Psoas muscle (tissue), 8 donors: ENCODE results near the gene RPS6KA2. TPM values are rescaled to one million over a fixed set of nuclear protein-coding genes. Genes with fewer than 3 reads are reported as not detected.

Source experiments
- ATAC-seq, 4 donors: fragments of 200-7000 bp; cut with Tn5 transposase; one replicate each; pipeline ENCODE4 v1.9.1; 2020; ENCODE audit warnings: moderate library complexity in 3 of 4, mild to moderate bottlenecking in 2 of 4
- DNase-seq, 2 donors: peaks; one replicate each; pipeline ENCODE4 v3.0.0-alpha.2; 2020
- H3K27ac ChIP-seq: fragments of 200-600 bp; one replicate; pipeline ENCODE4 v1.8.0; 2022
- H3K27me3 ChIP-seq, 3 donors: fragments of 200-600 bp in 1 of 3; one replicate each; pipeline versions ENCODE4 v1.6.1 to v1.8.0; 2013 to 2022; ENCODE audit warnings: low read length in 2 of 3, mild to moderate bottlenecking in 2 of 3, moderate library complexity in 1 of 3; ENCODE audit not compliant: insufficient read depth in 3 of 3
- H3K36me3 ChIP-seq, 2 donors: fragments of 200-600 bp in 1 of 2; one replicate each; pipeline versions ENCODE4 v1.6.1 to v1.8.0; 2013 to 2022; ENCODE audit warnings: low read depth in 1 of 2, mild to moderate bottlenecking in 1 of 2, moderate library complexity in 1 of 2; ENCODE audit not compliant: insufficient read depth in 1 of 2
- H3K4me1 ChIP-seq: fragments of 200-600 bp; one replicate; pipeline ENCODE4 v1.8.0; 2022
- H3K4me3 ChIP-seq: fragments of 200-600 bp; one replicate; pipeline ENCODE4 v1.8.0; 2022; ENCODE audit warnings: mild to moderate bottlenecking
- H3K9me3 ChIP-seq: fragments of 200-600 bp; one replicate; pipeline ENCODE4 v1.8.0; 2022
- CTCF ChIP-seq: fragments of 200-600 bp; IDR thresholded peaks from one replicate; pipeline ENCODE4 v1.8.0; 2022; ENCODE audit warnings: antibody characterized with exemption
- WGBS, 3 donors: extraction: QIAGEN DNeasy Blood & Tissue Kit; methylation state at CpG; one replicate each; pipeline versions ENCODE4 v1.1.6 to v1.1.7; 2013; 5-methylcytosine and 5-hydroxymethylcytosine counted together
- intact Hi-C, 2 donors: fragments of 100-400 bp; cut with DNase I; formaldehyde crosslinking; loops; one replicate each; pipeline versions ENCODE4 v1.11.0 to v1.14.2; 2022
- polyA plus RNA-seq, 3 donors: library from polyadenylated mRNA; stranded (reverse); fragments of 200-250 nt; gene quantifications; one replicate each; pipeline ENCODE4 v1.2.3, GENCODE V29; 2013
- total RNA-seq, 4 donors: library from RNA; stranded (reverse); fragmentation: NEBNext Ultra II Directional in 2 of 4; extraction: Animal tissue kit (Norgen Biotek cat#: 25700) in 2 of 4; gene quantifications; one replicate each; pipeline versions ENCODE4 v1.2.1 to v1.2.4, GENCODE V29; 2021 to 2023
- donor health status: healthy with polysubstance abuse.
- donor health status: DM: no; HTN: no; CAD: no; lungs with moderate emphysema.
- donor health status: Bipolar disorder and iron deficiency.
- donor health status: healthy.
- donor health status: DM: yes; HTN: yes; CAD: no.
- donor health status: DM: no; HTN: no; CAD: no.
- donor health status: DM: no; HTN: no; CAD: no.
- donor health status: DM: yes; HTN: yes; CAD: no.

Gene RPS6KA2
- total and polyA plus RNA-seq, 7 donors, result 7.8 to 40.4 (median 20.0) TPM

GRCh38 chr6:166413491-166413951 is 213.5 kb downstream of the RPS6KA2 start:
- no peaks in the 10 kb centered on the region for H3K9me3 ChIP-seq
- TF ChIP-seq CTCF, result no peak
- DNase-seq (no peak), ATAC-seq (no peak)
- no peak overlapping the region for H3K27ac ChIP-seq
- H3K4me3 ChIP-seq, result no peak overlapping the region
- H3K36me3 ChIP-seq, result peaks cover 0 to 60% of the 10 kb centered on the region in 2 donors
- intact Hi-C loops, result no loop called here
- WGBS, 3 donors, result 91 to 93% (median 93%) methylated on average over 17 of the region's 17 CpGs
- H3K27me3 ChIP-seq, result no peaks in the 10 kb centered on the region
- no peaks in the 10 kb centered on the region for H3K4me1 ChIP-seq

- intact Hi-C loops, result no loop called here
Measured at GRCh38 chr6:166412911-166413384, 214.1 kb downstream of the RPS6KA2 start.

GRCh38 chr6:166412156-166412910 is 214.7 kb downstream of the RPS6KA2 start:
- 93 to 96% (median 94%) methylated on average over 43 to 49 of the region's 49 CpGs for WGBS, 3 donors
- no peak for TF ChIP-seq CTCF
- intact Hi-C loops, result no loop called here
- Histone ChIP-seq H3K27me3 (no peaks in the 10 kb centered on the region), H3K4me1 (no peaks in the 10 kb centered on the region), H3K36me3 (peaks cover 0 to 53% of the 10 kb centered on the region in 2 donors), H3K4me3 (no peak overlapping the region), H3K27ac (no peak overlapping the region), H3K9me3 (no peaks in the 10 kb centered on the region)
- ATAC-seq (no peak), DNase-seq (no peak)

More at GRCh38 chr6:166412911-166413384, 214.1 kb downstream of the RPS6KA2 start:
- DNase-seq (no peak), ATAC-seq (no peak)
- H3K4me3 ChIP-seq, result no peak overlapping the region
- H3K36me3 ChIP-seq, result peaks cover 0 to 58% of the 10 kb centered on the region in 2 donors
- H3K9me3 ChIP-seq, result no peaks in the 10 kb centered on the region
- WGBS, 3 donors, result 90 to 96% (median 94%) methylated on average over 13 of the region's 13 CpGs
- no peak for TF ChIP-seq CTCF
- no peaks in the 10 kb centered on the region for H3K4me1 ChIP-seq
- no peaks in the 10 kb centered on the region for H3K27me3 ChIP-seq
- no peak overlapping the region for H3K27ac ChIP-seq

GRCh38 chr6:166411721-166412151 is 215.3 kb downstream of the RPS6KA2 start:
- intact Hi-C loops, result no loop called here
- Histone ChIP-seq H3K27ac (no peak overlapping the region), H3K36me3 (peaks cover 0 to 48% of the 10 kb centered on the region in 2 donors), H3K27me3 (no peaks in the 10 kb centered on the region), H3K4me1 (no peaks in the 10 kb centered on the region), H3K4me3 (no peak overlapping the region), H3K9me3 (no peaks in the 10 kb centered on the region)
- 81 to 92% (median 86%) methylated on average over 12 of the region's 12 CpGs for WGBS, 3 donors
- TF ChIP-seq CTCF, result no peak
- ATAC-seq, result no peak
- no peak for DNase-seq
